Endothelial cell of umbilical vein (primary cell): Measurements from ENCODE around the gene AUTS2. TPM values are rescaled to one million over a fixed set of nuclear protein-coding genes. Genes with fewer than 3 reads are reported as not detected.

Experiments
- BruUV-seq: library from RNA; stranded (reverse); fragments of 400-500 nt; replicated peaks from 2 replicates; lab custom pipeline; 2021; lab: Mats Ljungman, UMichigan
- CTCF ChIA-PET: fragments of 300-600, 350-600 bp; sonication (Branson Sonifier 250); formaldehyde crosslinking; loops from one replicate; lab custom pipeline; 2021; ENCODE audit warnings: antibody characterized with exemption, inconsistent platforms; lab: Charles Lee
- POLR2A ChIA-PET: fragments of 300-600, 350-600 bp; sonication (Branson Sonifier 250); formaldehyde crosslinking; loops from one replicate; lab custom pipeline; 2021; ENCODE audit warnings: antibody characterized with exemption, inconsistent platforms; lab: Charles Lee
- DNase-seq: peaks from one replicate; pipeline ENCODE4 v3.0.0-alpha.2; 2011; ENCODE audit warnings: low read depth, low spot score
- FAIRE-seq: peaks from 2 replicates; lab custom pipeline; 2011; peaks lifted over from hg19 to GRCh38; lab: Jason Lieb, UNC
- H2AFZ ChIP-seq: 2 replicates; pipeline ENCODE4 v1.6.0; 2012; ENCODE audit warnings: low read depth, low read length, control low read depth, inconsistent platforms
- H3K27ac ChIP-seq: 2 replicates; pipeline ENCODE4 v1.5.1; 2011; ENCODE audit warnings: low read depth, mild to moderate bottlenecking, control low read depth, low read length, moderate library complexity; ENCODE audit not compliant: insufficient read depth
- H3K27me3 ChIP-seq, 2 experiments: 2 replicates each; pipeline versions ENCODE4 v1.6.0 to v1.6.1; 2011; ENCODE audit warnings: low read length in 2 of 2, mixed read lengths in 1 of 2; ENCODE audit not compliant: control insufficient read depth in 2 of 2, insufficient read depth in 2 of 2
- H3K36me3 ChIP-seq, 2 experiments: 2 replicates in 1 of 2; 3 replicates in 1 of 2; pipeline ENCODE4 v1.5.1; 2011; ENCODE audit warnings: low read length in 2 of 2, mild to moderate bottlenecking in 1 of 2, moderate library complexity in 1 of 2; ENCODE audit not compliant: control insufficient read depth in 2 of 2, insufficient read depth in 2 of 2; ENCODE audit errors: extremely low read depth in 1 of 2
- H3K4me1 ChIP-seq: 3 replicates; pipeline ENCODE4 v1.5.1; 2011; ENCODE audit warnings: mild to moderate bottlenecking, low read length; ENCODE audit not compliant: control insufficient read depth, insufficient read depth; ENCODE audit errors: extremely low read depth
- H3K4me2 ChIP-seq: 2 replicates; pipeline ENCODE4 v1.6.1; 2011; ENCODE audit warnings: low read length, control low read depth, mixed read lengths; ENCODE audit not compliant: insufficient read depth
- H3K4me3 ChIP-seq, 3 experiments: fragments of 200-600 bp in 1 of 3; sonication (generic), shearing (Covaris generic) in 1 of 3; replicated peaks in 1 of 3; 2 replicates each; pipeline ENCODE4 v1.5.1; 2011 to 2016; ENCODE audit warnings: control low read depth in 3 of 3, low read length in 3 of 3, mild to moderate bottlenecking in 2 of 3, inconsistent platforms in 1 of 3, low read depth in 1 of 3, moderate library complexity in 1 of 3; ENCODE audit not compliant: insufficient read depth in 1 of 3
- H3K79me2 ChIP-seq: 2 replicates; pipeline ENCODE4 v1.6.0; 2012; ENCODE audit warnings: low read length, inconsistent platforms; ENCODE audit not compliant: control insufficient read depth, insufficient read depth
- H3K9ac ChIP-seq: replicated peaks from 2 replicates; pipeline ENCODE3; 2011; ENCODE audit warnings: low read length, control low read depth; ENCODE audit not compliant: insufficient read depth; ENCODE audit errors: extremely low read depth
- H3K9me1 ChIP-seq: replicated peaks from 3 replicates; pipeline ENCODE4 v1.6.0; 2011; ENCODE audit warnings: mild to moderate bottlenecking, low read length; ENCODE audit not compliant: control insufficient read depth, insufficient read depth; ENCODE audit errors: extremely low read depth
- H3K9me3 ChIP-seq: replicated peaks from 2 replicates; pipeline ENCODE4 v1.5.1; 2012; ENCODE audit warnings: low read length, inconsistent platforms; ENCODE audit not compliant: control insufficient read depth, insufficient read depth
- H4K20me1 ChIP-seq: replicated peaks from 2 replicates; pipeline ENCODE3; 2011; ENCODE audit warnings: mild to moderate bottlenecking, low read length; ENCODE audit not compliant: control insufficient read depth, insufficient read depth; ENCODE audit errors: extremely low read depth
- CTCF ChIP-seq, 2 donors: IDR thresholded peaks; 1 replicate in 1 of 2; 2 replicates in 1 of 2; pipeline ENCODE4 v1.5.1; 2011; ENCODE audit warnings: low read length in 2 of 2, mild to moderate bottlenecking in 2 of 2, moderate library complexity in 2 of 2, control low read depth in 1 of 2, inconsistent platforms in 1 of 2, low read depth in 1 of 2; ENCODE audit not compliant: insufficient read depth in 1 of 2; ENCODE audit errors: extremely low read depth in 1 of 2
- EZH2 ChIP-seq: IDR thresholded peaks from 2 replicates; pipeline ENCODE4 v1.6.1; 2012; ENCODE audit warnings: borderline replicate concordance, low read depth, mild to moderate bottlenecking, moderate library complexity, low read length, inconsistent platforms; ENCODE audit not compliant: severe bottlenecking
- FOS ChIP-seq: IDR thresholded peaks from 2 replicates; pipeline ENCODE4 v1.6.1; 2011; ENCODE audit warnings: mild to moderate bottlenecking, low read length, moderate library complexity, borderline replicate concordance; ENCODE audit not compliant: insufficient read depth
- GATA2 ChIP-seq: IDR thresholded peaks from 2 replicates; pipeline ENCODE4 v1.7.0; 2011; ENCODE audit warnings: low read depth, mild to moderate bottlenecking, moderate library complexity, mixed read lengths, low read length; ENCODE audit not compliant: insufficient read length, insufficient read depth
- JUN ChIP-seq: IDR thresholded peaks from 2 replicates; pipeline ENCODE4 v1.6.1; 2011; ENCODE audit warnings: borderline replicate concordance, low read depth; ENCODE audit not compliant: insufficient read length, insufficient read depth
- MAX ChIP-seq: IDR thresholded peaks from 2 replicates; pipeline ENCODE4 v1.6.1; 2011; ENCODE audit not compliant: insufficient read depth, insufficient read length
- MYC ChIP-seq: IDR thresholded peaks from one replicate; pipeline ENCODE4 v1.6.1; 2011; ENCODE audit warnings: mild to moderate bottlenecking, low read depth, low read length
- POLR2A ChIP-seq: IDR thresholded peaks from 2 replicates; pipeline ENCODE4 v1.6.1; 2012; ENCODE audit warnings: low read depth, mild to moderate bottlenecking, control low read depth, low read length
- POLR2AphosphoS5 ChIP-seq: IDR thresholded peaks from 2 replicates; pipeline ENCODE4 v1.6.1; 2012; ENCODE audit warnings: low read depth, mild to moderate bottlenecking, control low read depth, low read length, moderate library complexity; ENCODE audit not compliant: insufficient read depth
- dilution Hi-C: fragments of 300-500 bp; cut with MboI; formaldehyde crosslinking; loops from one replicate; pipeline ENCODE4 v1.15.0; 2019; ENCODE audit warnings: low sequenced_read_pairs; ENCODE audit not compliant: extremely low pct_ligation_motif_present
- intact Hi-C: fragments of 100-400 bp; cut with micrococcal nuclease; formaldehyde crosslinking; loops from one replicate; pipeline ENCODE4 v1.10.0; 2022
- polyA plus RNA-seq, 4 experiments: library from polyadenylated mRNA; depleted of rRNA in 3 of 4; stranded (reverse) in 3 of 4; unstranded in 1 of 4; fragments of >200 nt; gene quantifications; 2 replicates each; pipeline versions ENCODE4 v1.2.1 to v1.2.3, GENCODE V29; 2011 to 2012; ENCODE audit warnings: missing spikeins in 1 of 4
- total RNA-seq: library from RNA; stranded (reverse); gene quantifications from 2 replicates; pipeline ENCODE4 v1.2.3, GENCODE V29; 2021

The AUTS2 gene
- total and polyA plus RNA-seq, 2 donors (not counting 3 experiments of a cell fraction or from before 2014, with no cell fraction given), result 0.59 to 8.0 TPM

GRCh38 chr7:70389531-70390151 is 791.4 kb downstream of the AUTS2 start:
- no peak overlapping the region for H3K27ac ChIP-seq
- no peak overlapping the region for H2AFZ ChIP-seq
- CTCF ChIA-PET, result no interaction called here
- dilution Hi-C loops, result no loop called here
- intact Hi-C loops, result no loop called here
- no peak for DNase-seq
- no peaks in the 10 kb centered on the region for H3K9me3 ChIP-seq
- no peaks in the 10 kb centered on the region for H4K20me1 ChIP-seq
- no peaks in the 10 kb centered on the region for H3K79me2 ChIP-seq
- H3K4me2 ChIP-seq, result no peak overlapping the region
- BruUV-seq, result no TSS peak
- POLR2A ChIA-PET, result no interaction called here
- TF ChIP-seq JUN (no peak), EZH2 (no peak)
- no peak for FAIRE-seq
- H3K36me3 ChIP-seq, result no peaks in the 10 kb centered on the region
- no peaks in the 10 kb centered on the region for H3K27me3 ChIP-seq
- H3K4me3 ChIP-seq, result no peak overlapping the region
- no peaks in the 10 kb centered on the region for H3K9me1 ChIP-seq
- no peak overlapping the region for H3K9ac ChIP-seq
- H3K4me1 ChIP-seq, result no peaks in the 10 kb centered on the region

GRCh38 chr7:70390251-70390650 is 792.0 kb downstream of the AUTS2 start:
- no peak overlapping the region for H3K4me3 ChIP-seq
- ChIA-PET POLR2A (no interaction called here), CTCF (no interaction called here)
- BruUV-seq, result no TSS peak
- H4K20me1 ChIP-seq, result no peaks in the 10 kb centered on the region
- H3K4me2 ChIP-seq, result no peak overlapping the region
- intact Hi-C loops (no loop called here), dilution Hi-C loops (no loop called here)
- DNase-seq, result no peak
- H3K9me3 ChIP-seq, result no peaks in the 10 kb centered on the region
- no peaks in the 10 kb centered on the region for H3K27me3 ChIP-seq
- H3K4me1 ChIP-seq, result no peaks in the 10 kb centered on the region
- TF ChIP-seq POLR2A (no peak), FOS (no peak), MYC (no peak), GATA2 (no peak), JUN (no peak), CTCF (IDR thresholded peaks at IDR 0.05; ENCODE audit: extremely low read depth in 1 of 2, insufficient read depth in 1 of 2, low read depth in 1 of 2, low read length in 2 of 2) (no peak), POLR2AphosphoS5 (no peak), EZH2 (no peak), MAX (no peak)
- no peak overlapping the region for H2AFZ ChIP-seq
- no peaks in the 10 kb centered on the region for H3K9me1 ChIP-seq
- FAIRE-seq, result no peak
- no peak overlapping the region for H3K9ac ChIP-seq
- no peaks in the 10 kb centered on the region for H3K36me3 ChIP-seq
- H3K79me2 ChIP-seq, result no peaks in the 10 kb centered on the region
- H3K27ac ChIP-seq, result no peak overlapping the region
